Activated naive CD8-positive, alpha-beta T cell treated with anti-CD3 and anti-CD28 coated beads for 36 hours (primary cell): ENCODE results near the gene SFXN1. TPM values are rescaled to one million over a fixed set of nuclear protein-coding genes. Genes with fewer than 3 reads are reported as not detected.

Experiments used
- DNase-seq: peaks from one replicate; pipeline ENCODE4 v3.0.0; 2021
- H3K27ac Mint-ChIP-seq: one replicate; pipeline ENCODE4 v1.8.0; 2022; ENCODE audit warnings: mild to moderate bottlenecking, moderate library complexity, mixed read lengths
- H3K27me3 Mint-ChIP-seq: one replicate; pipeline ENCODE4 v1.8.0; 2022; ENCODE audit warnings: mild to moderate bottlenecking, mixed read lengths
- H3K36me3 Mint-ChIP-seq: one replicate; pipeline ENCODE4 v1.8.0; 2021; ENCODE audit warnings: mild to moderate bottlenecking, mixed read lengths
- H3K4me1 Mint-ChIP-seq: one replicate; pipeline ENCODE4 v1.8.0; 2021; ENCODE audit warnings: mixed read lengths
- H3K4me3 Mint-ChIP-seq: one replicate; pipeline ENCODE4 v1.8.0; 2022; ENCODE audit warnings: mild to moderate bottlenecking, moderate library complexity, mixed read lengths
- H3K9me3 Mint-ChIP-seq: one replicate; pipeline ENCODE4 v1.8.0; 2022; ENCODE audit warnings: mixed read lengths
- total RNA-seq, 2 experiments: library from RNA; stranded (reverse); gene quantifications; one replicate each; pipeline ENCODE4 v1.2.3, GENCODE V29; 2021

SFXN1 gene
- total RNA-seq, 2 experiments from 2014 or later: 506 to 523 TPM

GRCh38 chr5:175555168-175555785, 76.9 kb downstream of the SFXN1 start:
- Mint-ChIP-seq H3K36me3 (no peaks in the 10 kb centered on the region), H3K4me3 (no peak overlapping the region), H3K9me3 (no peaks in the 10 kb centered on the region), H3K27me3 (no peaks in the 10 kb centered on the region), H3K4me1 (no peaks in the 10 kb centered on the region), H3K27ac (no peak overlapping the region)
- DNase-seq: no peak

- no peak overlapping the region for H3K27ac Mint-ChIP-seq
- no peaks in the 10 kb centered on the region for H3K36me3 Mint-ChIP-seq
- no peaks in the 10 kb centered on the region for H3K9me3 Mint-ChIP-seq
- DNase-seq: no peak
- H3K27me3 Mint-ChIP-seq: peaks cover 3% of the 10 kb centered on the region
- H3K4me3 Mint-ChIP-seq: no peak overlapping the region
- no peaks in the 10 kb centered on the region for H3K4me1 Mint-ChIP-seq
Observed at GRCh38 chr5:175556794-175557193, 78.4 kb downstream of the SFXN1 start.

GRCh38 chr5:175557778-175558177, 79.4 kb downstream of the SFXN1 start:
- H3K27me3 Mint-ChIP-seq: peaks cover 9% of the 10 kb centered on the region
- H3K4me3 Mint-ChIP-seq: no peak overlapping the region
- H3K36me3 Mint-ChIP-seq: no peaks in the 10 kb centered on the region
- no peaks in the 10 kb centered on the region for H3K4me1 Mint-ChIP-seq
- no peak for DNase-seq
- H3K27ac Mint-ChIP-seq: no peak overlapping the region
- H3K9me3 Mint-ChIP-seq: no peaks in the 10 kb centered on the region

- H3K4me3 Mint-ChIP-seq: no peak overlapping the region
- peaks cover 2% of the 10 kb centered on the region for H3K4me1 Mint-ChIP-seq
- no peaks in the 10 kb centered on the region for H3K9me3 Mint-ChIP-seq
- no peak for DNase-seq
- H3K27me3 Mint-ChIP-seq: peaks cover 9% of the 10 kb centered on the region
- H3K27ac Mint-ChIP-seq: no peak overlapping the region
- no peaks in the 10 kb centered on the region for H3K36me3 Mint-ChIP-seq
Observed at GRCh38 chr5:175558801-175559480, 80.6 kb downstream of the SFXN1 start.

GRCh38 chr5:175560011-175560410, 81.7 kb downstream of the SFXN1 start:
- Mint-ChIP-seq H3K4me3 (no peak overlapping the region), H3K4me1 (peaks cover 6% of the 10 kb centered on the region), H3K9me3 (no peaks in the 10 kb centered on the region), H3K27me3 (peaks cover 9% of the 10 kb centered on the region), H3K27ac (no peak overlapping the region), H3K36me3 (no peaks in the 10 kb centered on the region)
- DNase-seq: no peak

GRCh38 chr5:175561085-175561484, 82.7 kb downstream of the SFXN1 start:
- H3K27me3 Mint-ChIP-seq: peaks cover 9% of the 10 kb centered on the region
- no peaks in the 10 kb centered on the region for H3K9me3 Mint-ChIP-seq
- no peak for DNase-seq
- peaks cover 7% of the 10 kb centered on the region for H3K4me1 Mint-ChIP-seq
- H3K27ac Mint-ChIP-seq: no peak overlapping the region
- H3K4me3 Mint-ChIP-seq: no peak overlapping the region
- no peaks in the 10 kb centered on the region for H3K36me3 Mint-ChIP-seq

- Mint-ChIP-seq H3K9me3 (no peaks in the 10 kb centered on the region), H3K36me3 (no peaks in the 10 kb centered on the region), H3K27ac (no peak overlapping the region), H3K4me1 (peaks cover 10% of the 10 kb centered on the region), H3K27me3 (peaks cover 9% of the 10 kb centered on the region), H3K4me3 (no peak overlapping the region)
- DNase-seq: no peak
Observed at GRCh38 chr5:175564716-175565115, 86.4 kb downstream of the SFXN1 start.

GRCh38 chr5:175566697-175567096, 88.3 kb downstream of the SFXN1 start:
- Mint-ChIP-seq H3K4me1 (peaks cover 10% of the 10 kb centered on the region), H3K27me3 (peaks cover 6% of the 10 kb centered on the region), H3K9me3 (no peaks in the 10 kb centered on the region), H3K27ac (no peak overlapping the region), H3K4me3 (no peak overlapping the region), H3K36me3 (no peaks in the 10 kb centered on the region)
- no peak for DNase-seq

GRCh38 chr5:175567954-175568353, 89.6 kb downstream of the SFXN1 start:
- H3K4me1 Mint-ChIP-seq: peaks cover 10% of the 10 kb centered on the region
- no peaks in the 10 kb centered on the region for H3K27me3 Mint-ChIP-seq
- no peak overlapping the region for H3K27ac Mint-ChIP-seq
- no peaks in the 10 kb centered on the region for H3K36me3 Mint-ChIP-seq
- H3K9me3 Mint-ChIP-seq: no peaks in the 10 kb centered on the region
- DNase-seq: no peak
- no peak overlapping the region for H3K4me3 Mint-ChIP-seq

GRCh38 chr5:175569701-175570100, 91.3 kb downstream of the SFXN1 start:
- Mint-ChIP-seq H3K36me3 (no peaks in the 10 kb centered on the region), H3K4me1 (peaks cover 7% of the 10 kb centered on the region), H3K9me3 (no peaks in the 10 kb centered on the region), H3K27ac (no peak overlapping the region), H3K27me3 (peaks cover 7% of the 10 kb centered on the region), H3K4me3 (no peak overlapping the region)
- DNase-seq: no peak

- Mint-ChIP-seq H3K9me3 (no peaks in the 10 kb centered on the region), H3K4me1 (no peaks in the 10 kb centered on the region), H3K4me3 (no peak overlapping the region), H3K36me3 (no peaks in the 10 kb centered on the region), H3K27me3 (peaks cover 7% of the 10 kb centered on the region), H3K27ac (no peak overlapping the region)
- no peak for DNase-seq
Observed at GRCh38 chr5:175572886-175573285, 94.5 kb downstream of the SFXN1 start.

- no peak for DNase-seq
- H3K27me3 Mint-ChIP-seq: peaks cover 7% of the 10 kb centered on the region
- H3K27ac Mint-ChIP-seq: no peak overlapping the region
- H3K4me1 Mint-ChIP-seq: no peaks in the 10 kb centered on the region
- no peaks in the 10 kb centered on the region for H3K36me3 Mint-ChIP-seq
- H3K4me3 Mint-ChIP-seq: no peak overlapping the region
- no peaks in the 10 kb centered on the region for H3K9me3 Mint-ChIP-seq
Observed at GRCh38 chr5:175573493-175574269, 95.3 kb downstream of the SFXN1 start.

- peaks cover 3% of the 10 kb centered on the region for H3K4me1 Mint-ChIP-seq
- H3K9me3 Mint-ChIP-seq: no peaks in the 10 kb centered on the region
- H3K27me3 Mint-ChIP-seq: peaks cover 7% of the 10 kb centered on the region
- no peak overlapping the region for H3K4me3 Mint-ChIP-seq
- no peak for DNase-seq
- H3K36me3 Mint-ChIP-seq: no peaks in the 10 kb centered on the region
- H3K27ac Mint-ChIP-seq: no peak overlapping the region
Observed at GRCh38 chr5:175575301-175575700, 96.9 kb downstream of the SFXN1 start.

- DNase-seq: no peak
- Mint-ChIP-seq H3K9me3 (no peaks in the 10 kb centered on the region), H3K27me3 (peaks cover 7% of the 10 kb centered on the region), H3K4me1 (peaks cover 3% of the 10 kb centered on the region), H3K36me3 (no peaks in the 10 kb centered on the region), H3K4me3 (no peak overlapping the region), H3K27ac (no peak overlapping the region)
Observed at GRCh38 chr5:175576096-175576495, 97.7 kb downstream of the SFXN1 start.

- Mint-ChIP-seq H3K4me3 (no peak overlapping the region), H3K9me3 (no peaks in the 10 kb centered on the region), H3K27me3 (peaks cover 7% of the 10 kb centered on the region), H3K36me3 (no peaks in the 10 kb centered on the region), H3K4me1 (peaks cover 3% of the 10 kb centered on the region), H3K27ac (no peak overlapping the region)
- no peak for DNase-seq
Observed at GRCh38 chr5:175576591-175576990, 98.2 kb downstream of the SFXN1 start.
